SKM-1 treated with dmso at 0.1 percent for 144 hours (cell line): ENCODE results near the gene KMT2D.

Experiments used
- DNase-seq: peaks from one replicate; lab custom pipeline; 2025; ENCODE audit not compliant: unreplicated experiment; lab: John Stamatoyannopoulos, UW

KMT2D gene

GRCh38 chr12:49036029-49036428 is 24.6 kb downstream of the KMT2D start:
- no peak for DNase-seq

- no peak for DNase-seq
Measured at GRCh38 chr12:49034286-49034622, 26.3 kb downstream of the KMT2D start.

- DNase-seq = no peak
Measured at GRCh38 chr12:49033611-49034285, 26.8 kb downstream of the KMT2D start.

GRCh38 chr12:49032679-49033447 is 27.7 kb downstream of the KMT2D start:
- DNase-seq = no peak

GRCh38 chr12:49032276-49032675 is 28.3 kb downstream of the KMT2D start:
- no peak for DNase-seq

- DNase-seq = no peak
Measured at GRCh38 chr12:49031573-49032161, 28.9 kb downstream of the KMT2D start.

GRCh38 chr12:49030714-49031572 is 29.7 kb downstream of the KMT2D start:
- no peak for DNase-seq

- DNase-seq = no peak
Measured at GRCh38 chr12:49030119-49030518, 30.5 kb downstream of the KMT2D start.

GRCh38 chr12:49028666-49029275 is 31.8 kb downstream of the KMT2D start:
- DNase-seq = no peak

GRCh38 chr12:49027846-49028555 is 32.6 kb downstream of the KMT2D start:
- DNase-seq = no peak

GRCh38 chr12:49026678-49027480 is 33.7 kb downstream of the KMT2D start:
- DNase-seq = no peak

GRCh38 chr12:49026101-49026500 is 34.5 kb downstream of the KMT2D start:
- no peak for DNase-seq

GRCh38 chr12:49025463-49025862 is 35.1 kb downstream of the KMT2D start:
- no peak for DNase-seq

- no peak for DNase-seq
Measured at GRCh38 chr12:49024543-49024942, 36.1 kb downstream of the KMT2D start.

GRCh38 chr12:49023812-49024211 is 36.8 kb downstream of the KMT2D start:
- DNase-seq = no peak

- DNase-seq = no peak
Measured at GRCh38 chr12:49022558-49023178, 37.9 kb downstream of the KMT2D start.

GRCh38 chr12:49021292-49021915 is 39.2 kb downstream of the KMT2D start:
- no peak for DNase-seq

- no peak for DNase-seq
Measured at GRCh38 chr12:49020441-49020840, 40.2 kb downstream of the KMT2D start.
